ENCODE data around the gene TRIM21.
"Not testable (repeated sequence)": the region's sequence is repeated elsewhere in the genome, so short reads cannot be mapped to it uniquely, and the experiment has no call there.

TRIM21 gene

GRCh38 chr11:4393209-4393857 lies at the start of gene TRIM21:
Gene TRIM21 (minus strand): TSS chr11:4393702. CDS start chr11:4390409, 3,293 bp downstream.
- peak; percentile 77 for DNase-seq

GRCh38 chr11:4441515-4441914 lies 48.0 kb upstream of the TRIM21 start:
- no peak for DNase-seq

GRCh38 chr11:4436411-4436810 lies 42.9 kb upstream of the TRIM21 start:
- no peak for DNase-seq

- DNase-seq, result no peak
Observed at GRCh38 chr11:4433856-4434255, 40.4 kb upstream of the TRIM21 start.

- DNase-seq, result no peak
Observed at GRCh38 chr11:4430051-4430450, 36.5 kb upstream of the TRIM21 start.

- DNase-seq, result no peak
Observed at GRCh38 chr11:4418403-4418802, 24.9 kb upstream of the TRIM21 start.

GRCh38 chr11:4416816-4417215 lies 23.3 kb upstream of the TRIM21 start:
- DNase-seq, result no peak

GRCh38 chr11:4416306-4416705 lies 22.8 kb upstream of the TRIM21 start:
- DNase-seq, result no peak

- not testable (repeated sequence) for DNase-seq
Observed at GRCh38 chr11:4406206-4406605, 12.7 kb upstream of the TRIM21 start.

GRCh38 chr11:4393858-4394223 lies 339 bp upstream of the TRIM21 start:
- DNase-seq, result no peak

- no peak for DNase-seq
Observed at GRCh38 chr11:4388221-4388620, 5.3 kb downstream of the TRIM21 start.

GRCh38 chr11:4385978-4386740 lies 7.3 kb downstream of the TRIM21 start:
- no peak for DNase-seq

- no peak for DNase-seq
Observed at GRCh38 chr11:4381901-4382300, 11.6 kb downstream of the TRIM21 start.

GRCh38 chr11:4375431-4376140 lies 17.9 kb downstream of the TRIM21 start:
- DNase-seq, result no peak

GRCh38 chr11:4370166-4370565 lies 23.3 kb downstream of the TRIM21 start:
- no peak for DNase-seq

GRCh38 chr11:4368286-4368685 lies 25.2 kb downstream of the TRIM21 start, which contains the start of gene OR52B4:
Gene OR52B4 (minus strand): TSS chr11:4368386. CDS start chr11:4368295, 91 bp downstream.
- no peak for DNase-seq

GRCh38 chr11:4348142-4348541 lies 45.4 kb downstream of the TRIM21 start:
- not testable (repeated sequence) for DNase-seq

- DNase-seq, result not testable (repeated sequence)
Observed at GRCh38 chr11:4345366-4345765, 48.1 kb downstream of the TRIM21 start.
